Measurements from ENCODE around the gene AQP1. TPM values are rescaled to one million over a fixed set of nuclear protein-coding genes. Genes with fewer than 3 reads are reported as not detected.

The AQP1 gene
- total and polyA plus RNA-seq, 2 of the 8 experiments (the other 6 are each of a cell fraction or from before 2014, with no cell fraction given) = 0.18 to 0.19 TPM

GRCh38 chr7:30938435-30939316 is 27.0 kb downstream of the AQP1 start (continued):
- TF ChIP-seq ASH2L (IDR thresholded peaks at IDR 0.05; ENCODE audit: low read length) = peak; percentile 89
- no peak for TF ChIP-seq BRCA1 (IDR thresholded peaks at IDR 0.05; ENCODE audit: low read depth, low read length)
- TF ChIP-seq SAP30 (IDR thresholded peaks at IDR 0.05; ENCODE audit: insufficient read depth, insufficient replicate concordance, low read length) = no peak
- TF ChIP-seq CREB1 (IDR thresholded peaks at IDR 0.05) = peak; percentile 96
- TF ChIP-seq PHF8 (conservative IDR thresholded peaks at IDR 0.05; ENCODE audit: low read depth, low read length) = peak; percentile 61; the same call in 1 of the 2 replicates
- peak; percentile 73 for TF ChIP-seq NRF1 (IDR thresholded peaks at IDR 0.05; ENCODE audit: low read depth, low read length)
- peak; percentile 21 for TF ChIP-seq NANOG (IDR thresholded peaks at IDR 0.05; ENCODE audit: insufficient read depth, low read depth, low read length, poor library complexity, severe bottlenecking)
- TF ChIP-seq, protein P1, sequence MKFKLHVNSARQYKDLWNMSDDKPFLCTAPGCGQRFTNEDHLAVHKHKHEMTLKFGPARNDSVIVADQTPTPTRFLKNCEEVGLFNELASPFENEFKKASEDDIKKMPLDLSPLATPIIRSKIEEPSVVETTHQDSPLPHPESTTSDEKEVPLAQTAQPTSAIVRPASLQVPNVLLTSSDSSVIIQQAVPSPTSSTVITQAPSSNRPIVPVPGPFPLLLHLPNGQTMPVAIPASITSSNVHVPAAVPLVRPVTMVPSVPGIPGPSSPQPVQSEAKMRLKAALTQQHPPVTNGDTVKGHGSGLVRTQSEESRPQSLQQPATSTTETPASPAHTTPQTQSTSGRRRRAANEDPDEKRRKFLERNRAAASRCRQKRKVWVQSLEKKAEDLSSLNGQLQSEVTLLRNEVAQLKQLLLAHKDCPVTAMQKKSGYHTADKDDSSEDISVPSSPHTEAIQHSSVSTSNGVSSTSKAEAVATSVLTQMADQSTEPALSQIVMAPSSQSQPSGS (IDR thresholded peaks at IDR 0.05; ENCODE audit: low read length) = 0 out of 2 replicates have a peak, but pooled peaks have one; percentile 60
- TF ChIP-seq POLR2A (IDR thresholded peaks at IDR 0.05; ENCODE audit: control extremely low read depth in 1 of 2, low read depth in 2 of 2, low read length in 2 of 2) = peak in 1 of 2 experiments; percentile 62; a peak in 2 of 3 replicates
- no peak for TF ChIP-seq EZH2 (IDR thresholded peaks at IDR 0.05; ENCODE audit: low read depth, low read length, severe bottlenecking)
- no peak for TF ChIP-seq POLR2AphosphoS5 (IDR thresholded peaks at IDR 0.05; ENCODE audit: low read depth, low read length)
